PC-9 (cell line): ENCODE data around the gene CD63.

Experiments
- CTCF ChIP-seq: fragments of 200-600 bp; sonication (generic); conservative IDR thresholded peaks from 2 replicates; pipeline ENCODE4 v1.6.1; 2017; ENCODE audit warnings: mixed run types, antibody characterized with exemption, mild to moderate bottlenecking, moderate library complexity
- EZH2 ChIP-seq: fragments of 200-600 bp; sonication (generic); IDR thresholded peaks from 2 replicates; pipeline ENCODE4 v1.8.0; 2017; ENCODE audit warnings: antibody characterized with exemption, low read depth

- TF ChIP-seq CTCF (no peak), EZH2 (no peak)
These were observed 7.1 kb downstream of the CD63 start for GRCh38 chr12:55721601-55722213.
